T-cell (primary cell): ENCODE measurements around the gene KLF7. TPM values are rescaled to one million over a fixed set of nuclear protein-coding genes. Genes with fewer than 3 reads are reported as not detected.

ENCODE experiments used
- ATAC-seq, 4 experiments: fragments of 200-7000 bp in 3 of 4; fragments of 150-1000 bp in 1 of 4; cut with Tn5 transposase; replicated peaks in 1 of 4; 1 replicate in 3 of 4; 2 replicates in 1 of 4; pipeline ENCODE4 v1.10.0; 2021; ENCODE audit warnings: moderate library complexity in 3 of 4, mild to moderate bottlenecking in 2 of 4, moderate number of reproducible peaks in 1 of 4
- CTCF ChIA-PET, 2 donors: fragments of 300-600 bp; sonication (Branson Sonifier 250); formaldehyde crosslinking; loops; one replicate each; lab custom pipeline; 2022; ENCODE audit warnings: antibody characterized with exemption in 2 of 2; lab: Charles Lee
- POLR2A ChIA-PET, 2 donors: fragments of 300-600 bp; sonication (Branson Sonifier 250); formaldehyde crosslinking; loops; one replicate each; lab custom pipeline; 2022; ENCODE audit warnings: antibody characterized with exemption in 2 of 2; lab: Charles Lee
- DNase-seq, 35 experiments: peaks; one replicate each; pipeline versions ENCODE4 v3.0.0 to v3.0.0-alpha.2; 2013 to 2023
- H3K27ac ChIP-seq: one replicate; pipeline ENCODE4 v1.5.1; 2013; ENCODE audit warnings: low read length
- H3K27me3 ChIP-seq, 2 experiments: replicated peaks in 1 of 2; 1 replicate in 1 of 2; 2 replicates in 1 of 2; pipeline versions ENCODE4 v1.6.1 to v1.7.0; 2013; ENCODE audit warnings: low read length in 1 of 2, mixed read lengths in 1 of 2; ENCODE audit not compliant: control insufficient read depth in 2 of 2, insufficient read depth in 2 of 2; ENCODE audit errors: extremely low read depth in 1 of 2
- H3K36me3 ChIP-seq, 2 donors: 1 replicate in 1 of 2; 2 replicates in 1 of 2; pipeline versions ENCODE4 v1.6.1 to v1.7.0; 2013; ENCODE audit warnings: low read length in 1 of 2; ENCODE audit not compliant: control insufficient read depth in 2 of 2, insufficient read depth in 1 of 2; ENCODE audit errors: extremely low read depth in 1 of 2
- H3K4me1 ChIP-seq, 2 experiments: 1 replicate in 1 of 2; 2 replicates in 1 of 2; pipeline versions ENCODE4 v1.6.1 to v1.7.0; 2013; ENCODE audit warnings: low read length in 2 of 2, mixed read lengths in 1 of 2; ENCODE audit not compliant: insufficient read depth in 2 of 2, control insufficient read depth in 1 of 2; ENCODE audit errors: extremely low read depth in 1 of 2
- H3K4me3 ChIP-seq, 2 donors: 1 replicate in 1 of 2; 2 replicates in 1 of 2; pipeline versions ENCODE4 v1.5.1 to v1.7.0; 2013; ENCODE audit warnings: mild to moderate bottlenecking in 2 of 2, low read length in 1 of 2, moderate library complexity in 1 of 2; ENCODE audit not compliant: control insufficient read depth in 1 of 2; ENCODE audit errors: extremely low read depth in 1 of 2
- H3K9me3 ChIP-seq: 2 replicates; pipeline ENCODE4 v1.7.0; 2013
- H3K27ac Mint-ChIP-seq, 2 donors: one replicate each; pipeline ENCODE4 v1.8.0; 2020 to 2021; ENCODE audit warnings: mild to moderate bottlenecking in 2 of 2, mixed read lengths in 2 of 2
- H3K27me3 Mint-ChIP-seq, 2 donors: one replicate each; pipeline ENCODE4 v1.8.0; 2021 to 2022; ENCODE audit warnings: mixed read lengths in 2 of 2
- H3K36me3 Mint-ChIP-seq: one replicate; pipeline ENCODE4 v1.8.0; 2021; ENCODE audit warnings: mixed read lengths
- H3K4me1 Mint-ChIP-seq, 3 donors: one replicate each; pipeline ENCODE4 v1.8.0; 2020 to 2022; ENCODE audit warnings: mixed read lengths in 3 of 3, mild to moderate bottlenecking in 1 of 3
- H3K4me3 Mint-ChIP-seq, 3 donors: one replicate each; pipeline ENCODE4 v1.8.0; 2020 to 2022; ENCODE audit warnings: mild to moderate bottlenecking in 3 of 3, mixed read lengths in 3 of 3, moderate library complexity in 3 of 3
- H3K9me3 Mint-ChIP-seq, 3 donors: one replicate each; pipeline ENCODE4 v1.8.0; 2020 to 2022; ENCODE audit warnings: mixed read lengths in 3 of 3
- WGBS: methylation state at CpG from one replicate; pipeline ENCODE4 v1.1.5; 2013; ENCODE audit warnings: missing lambda C conversion rate; ENCODE audit not compliant: insufficient coverage; 5-methylcytosine and 5-hydroxymethylcytosine counted together
- total RNA-seq, 35 experiments: library from RNA in 6 of 35; stranded (reverse) in 6 of 35; fragments of 120-200 nt in 1 of 35; gene quantifications; one replicate each; pipeline versions ENCODE4 v1.2.1 to v1.2.4 and lab custom pipeline; 2013 to 2026

The KLF7 gene
- total RNA-seq, 5 donors from 2014 or later (not counting 1 experiment from before 2014, with no cell fraction given) = 56.8 to 90.6 (median 65.7) TPM

- Mint-ChIP-seq H3K27me3 (peaks cover 0 to 21% of the 10 kb centered on the region in 2 donors), H3K4me1 (peaks cover 56 to 72% (median 60%) of the 10 kb centered on the region in 3 donors), H3K4me3 (peak overlapping the region; percentile 96 to 99 (median 97)), H3K9me3 (no peaks in the 10 kb centered on the region), H3K27ac (peak overlapping the region; percentile 93 to 99), H3K36me3 (peaks cover 10% of the 10 kb centered on the region)
- Histone ChIP-seq H3K27me3 (peaks cover 0 to 19% of the 10 kb centered on the region in 2 experiments), H3K4me1 (peaks cover 25 to 27% of the 10 kb centered on the region in 2 experiments), H3K9me3 (no peaks in the 10 kb centered on the region), H3K27ac (peak overlapping the region; percentile 28), H3K36me3 (no peaks in the 10 kb centered on the region), H3K4me3 (peak overlapping the region; percentile 72 to 98)
- ChIA-PET POLR2A (interaction anchor here (0.5 to 3.5 kb wide), 9 partner anchors 8 to 399 kb away, joined by 3 to 49 read pairs (median 3); partner anchors contain the start of genes FASTKD2 (in 1 of the 2) and MDH1B (in 1 of the 2)), CTCF (interaction anchor here (0.8 to 1.2 kb wide), 4 partner anchors 8 to 33 kb away, joined by 3 to 5 read pairs (median 3); no protein-coding TSS in a partner anchor)
- no peak for ATAC-seq
- DNase-seq = peak in 4 of 35 experiments; percentile 20 to 44 (median 25)
- WGBS = 4% methylated on average over 16 of the region's 20 CpGs
Observed at GRCh38 chr2:207164006-207164831, 1.5 kb downstream of the KLF7 start.

DNA sequence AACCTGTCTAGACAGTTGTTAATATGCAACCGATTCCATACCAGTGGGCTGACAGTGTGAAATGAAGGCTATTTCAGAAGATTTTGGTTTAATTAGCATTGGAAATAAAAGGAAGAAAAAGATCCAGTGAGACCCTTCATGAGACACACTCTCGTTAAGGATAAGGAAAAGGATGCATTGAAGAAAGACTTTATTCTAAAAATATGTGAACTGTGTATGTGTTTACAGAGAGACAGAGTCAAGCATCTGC is 2.1 kb downstream of the KLF7 start:
- Histone ChIP-seq H3K9me3 (no peaks in the 10 kb centered on the region), H3K4me3 (peak overlapping the region; percentile 72 to 98), H3K27me3 (peaks cover 0 to 19% of the 10 kb centered on the region in 2 experiments), H3K36me3 (no peaks in the 10 kb centered on the region), H3K27ac (no peak overlapping the region), H3K4me1 (peaks cover 25 to 27% of the 10 kb centered on the region in 2 experiments)
- Mint-ChIP-seq H3K4me3 (peak overlapping the region; percentile 96 to 99 (median 97)), H3K27ac (peak overlapping the region; percentile 93 to 99), H3K9me3 (no peaks in the 10 kb centered on the region), H3K27me3 (peaks cover 0 to 21% of the 10 kb centered on the region in 2 donors), H3K36me3 (peaks cover 10% of the 10 kb centered on the region), H3K4me1 (peaks cover 61 to 77% (median 61%) of the 10 kb centered on the region in 3 donors)
- POLR2A ChIA-PET = interaction anchor here (0.6 to 3.5 kb wide), 5 partner anchors 21 to 399 kb away, joined by 3 to 49 read pairs (median 3); partner anchors contain the start of genes FASTKD2 (in 1 of the 2) and MDH1B (in 1 of the 2)
- 25% methylated on average over 1 of the region's 2 CpGs for WGBS
- CTCF ChIA-PET = interaction anchor here in 1 of 2 donors (1.2 kb wide), 1 partner anchor 33 kb away, joined by 3 read pairs; no protein-coding TSS in a partner anchor
- ATAC-seq (no peak), DNase-seq (no peak)

- Histone ChIP-seq H3K36me3 (no peaks in the 10 kb centered on the region), H3K27ac (no peak overlapping the region), H3K4me1 (peaks cover 25% of the 10 kb centered on the region in 2 experiments), H3K4me3 (peak overlapping the region; percentile 72 to 98), H3K9me3 (no peaks in the 10 kb centered on the region), H3K27me3 (peaks cover 0 to 19% of the 10 kb centered on the region in 2 experiments)
- no CpG with 5 or more reads among the region's 7 CpGs for WGBS
- Mint-ChIP-seq H3K36me3 (peaks cover 10% of the 10 kb centered on the region), H3K4me3 (peak overlapping the region; percentile 96 to 99 (median 97)), H3K27ac (peak overlapping the region; percentile 93 to 99), H3K9me3 (no peaks in the 10 kb centered on the region), H3K4me1 (peaks cover 65 to 77% (median 66%) of the 10 kb centered on the region in 3 donors), H3K27me3 (peaks cover 0 to 21% of the 10 kb centered on the region in 2 donors)
- DNase-seq (peak in 2 of 35 experiments; percentile 26 to 37), ATAC-seq (peak in 3 of 4 experiments; percentile 7 to 13 (median 11))
- ChIA-PET POLR2A (interaction anchor here (0.7 to 1.2 kb wide), 3 partner anchors 21 to 28 kb away, joined by 3 read pairs; no protein-coding TSS in a partner anchor), CTCF (interaction anchor here in 1 of 2 donors (0.6 kb wide), 1 partner anchor 19 kb away, joined by 3 read pairs; no protein-coding TSS in a partner anchor)
Observed at GRCh38 chr2:207163053-207163755, 2.5 kb downstream of the KLF7 start.

DNA sequence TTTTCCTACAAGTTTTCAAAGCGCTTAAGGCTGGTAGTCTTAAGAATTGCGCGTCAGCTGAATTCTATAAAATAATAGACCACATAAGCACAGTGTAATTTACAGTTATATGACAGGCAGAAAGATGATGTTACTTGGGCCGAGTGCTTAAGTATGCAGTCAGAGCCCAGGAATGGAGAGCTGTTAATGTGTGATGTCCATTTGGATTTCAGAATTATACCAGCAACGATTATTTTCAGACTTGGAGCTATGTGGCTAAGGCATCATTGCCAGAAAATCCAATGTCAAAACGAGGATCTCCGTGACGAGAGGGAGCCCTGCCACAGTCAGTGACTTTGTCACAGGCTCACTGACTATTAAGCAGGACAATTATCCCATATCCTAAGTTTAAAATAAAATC is 3.4 kb downstream of the KLF7 start:
- Histone ChIP-seq H3K4me3 (no peak overlapping the region), H3K27ac (no peak overlapping the region), H3K36me3 (no peaks in the 10 kb centered on the region), H3K4me1 (peaks cover 23 to 27% of the 10 kb centered on the region in 2 experiments), H3K9me3 (no peaks in the 10 kb centered on the region), H3K27me3 (peaks cover 0 to 19% of the 10 kb centered on the region in 2 experiments)
- Mint-ChIP-seq H3K27ac (peak overlapping the region; percentile 93 to 99), H3K4me3 (peak overlapping the region; percentile 96 to 99 (median 97)), H3K4me1 (peaks cover 67 to 79% (median 69%) of the 10 kb centered on the region in 3 donors), H3K9me3 (no peaks in the 10 kb centered on the region), H3K36me3 (peaks cover 15% of the 10 kb centered on the region), H3K27me3 (peaks cover 0 to 15% of the 10 kb centered on the region in 2 donors)
- no peak for ATAC-seq
- no peak for DNase-seq
- 100% methylated on average over 2 of the region's 8 CpGs for WGBS
- POLR2A ChIA-PET = interaction anchor here (0.6 to 1.1 kb wide), 2 partner anchors 18 to 20 kb away, joined by 3 to 7 read pairs; no protein-coding TSS in a partner anchor
- CTCF ChIA-PET = no interaction called here

- Histone ChIP-seq H3K36me3 (no peaks in the 10 kb centered on the region), H3K27me3 (peaks cover 0 to 15% of the 10 kb centered on the region in 2 experiments), H3K4me3 (no peak overlapping the region), H3K27ac (no peak overlapping the region), H3K4me1 (peaks cover 25% of the 10 kb centered on the region in 2 experiments), H3K9me3 (no peaks in the 10 kb centered on the region)
- Mint-ChIP-seq H3K9me3 (no peaks in the 10 kb centered on the region), H3K4me1 (peaks cover 70 to 82% (median 71%) of the 10 kb centered on the region in 3 donors), H3K4me3 (peak overlapping the region; percentile 4 to 19 (median 7)), H3K27ac (peak overlapping the region; percentile 50 to 93), H3K27me3 (peaks cover 0 to 11% of the 10 kb centered on the region in 2 donors), H3K36me3 (peaks cover 18% of the 10 kb centered on the region)
- DNase-seq = no peak
- 77% methylated on average over 2 of the region's 7 CpGs for WGBS
- POLR2A ChIA-PET = interaction anchor here in 1 of 2 donors (1.1 kb wide), 1 partner anchor 17 kb away, joined by 7 read pairs; no protein-coding TSS in a partner anchor
- ATAC-seq = no peak
- CTCF ChIA-PET = no interaction called here
Observed at GRCh38 chr2:207161247-207162123, 4.3 kb downstream of the KLF7 start.
